GM21515 (cell line): Measurements from ENCODE around the gene TTLL9.
"Not testable (repeated sequence)": the region's sequence is repeated elsewhere in the genome, so short reads cannot be mapped to it uniquely, and the experiment has no call there.

Source experiments
- ATAC-seq: cut with Tn5 transposase; IDR thresholded peaks from one replicate; pipeline ENCODE4 v1.9.1; 2021; ENCODE audit not compliant: unreplicated experiment

TTLL9 gene

GRCh38 chr20:31916708-31917107 is 46.3 kb downstream of the TTLL9 start:
- no peak for ATAC-seq

- ATAC-seq: not testable (repeated sequence)
Observed at GRCh38 chr20:31917962-31918412, 47.6 kb downstream of the TTLL9 start.

GRCh38 chr20:31918466-31919105 is 48.2 kb downstream of the TTLL9 start:
- no peak for ATAC-seq

GRCh38 chr20:31919410-31920155 is 49.1 kb downstream of the TTLL9 start:
- ATAC-seq: no peak

GRCh38 chr20:31920275-31920855 is 49.9 kb downstream of the TTLL9 start:
- no peak for ATAC-seq

GRCh38 chr20:31921480-31921879 is 51.0 kb downstream of the TTLL9 start:
- ATAC-seq: not testable (repeated sequence)

GRCh38 chr20:31922181-31922580 is 51.7 kb downstream of the TTLL9 start:
- ATAC-seq: no peak

- no peak for ATAC-seq
Observed at GRCh38 chr20:31922588-31922987, 52.2 kb downstream of the TTLL9 start.

GRCh38 chr20:31923388-31924331 is 53.2 kb downstream of the TTLL9 start:
- no peak for ATAC-seq

GRCh38 chr20:31924561-31924960 is 54.1 kb downstream of the TTLL9 start:
- no peak for ATAC-seq

GRCh38 chr20:31925631-31926030 is 55.2 kb downstream of the TTLL9 start:
- no peak for ATAC-seq

- no peak for ATAC-seq
Observed at GRCh38 chr20:31926493-31926892, 56.1 kb downstream of the TTLL9 start.

- no peak for ATAC-seq
Observed at GRCh38 chr20:31927627-31928159, 57.3 kb downstream of the TTLL9 start.

- ATAC-seq: not testable (repeated sequence)
Observed at GRCh38 chr20:31929631-31930030, 59.2 kb downstream of the TTLL9 start.

GRCh38 chr20:31930779-31931178 is 60.3 kb downstream of the TTLL9 start:
- ATAC-seq: no peak

GRCh38 chr20:31933698-31934097 is 63.3 kb downstream of the TTLL9 start:
- no peak for ATAC-seq

- no peak for ATAC-seq
Observed at GRCh38 chr20:31934491-31934890, 64.1 kb downstream of the TTLL9 start.

- ATAC-seq: no peak
Observed at GRCh38 chr20:31934968-31935764, 64.7 kb downstream of the TTLL9 start.

GRCh38 chr20:31936420-31936819 is 66.0 kb downstream of the TTLL9 start:
- no peak for ATAC-seq

GRCh38 chr20:31937820-31938219 is 67.4 kb downstream of the TTLL9 start:
- no peak for ATAC-seq
